Erythroblast (primary cell): ENCODE results near the gene USP50.
"Not testable (repeated sequence)": the region's sequence is repeated elsewhere in the genome, so short reads cannot be mapped to it uniquely, and the experiment has no call there.

ENCODE experiments used
- GATA1 ChIP-seq: IDR thresholded peaks from 2 replicates; pipeline ENCODE4 v1.6.1; 2011; ENCODE audit warnings: low read depth, mild to moderate bottlenecking, control low read depth, low read length, moderate library complexity
- POLR2A ChIP-seq: IDR thresholded peaks from 2 replicates; pipeline ENCODE4 v1.6.1; 2011; ENCODE audit warnings: mild to moderate bottlenecking, low read length

DNA sequence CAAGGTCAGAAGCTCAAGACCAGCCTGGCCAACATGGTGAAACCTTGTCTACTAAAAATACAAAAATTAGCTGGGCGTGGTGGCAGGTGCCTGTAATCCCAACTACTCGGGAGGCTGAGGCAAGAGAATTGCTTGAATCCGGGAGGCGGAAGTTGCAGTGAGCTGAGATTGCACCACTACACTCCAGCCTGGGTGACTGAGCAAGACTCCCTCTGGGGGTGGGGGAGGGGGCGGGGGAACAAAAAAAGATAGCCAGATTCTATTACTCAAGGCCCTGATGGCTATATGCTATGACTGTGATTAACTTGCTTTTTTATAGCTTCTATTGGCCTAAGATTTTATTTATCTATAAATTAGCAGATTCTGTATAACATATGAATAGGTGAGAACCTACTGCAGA lies 27.4 kb upstream of the USP50 start:
- TF ChIP-seq POLR2A, GATA1: not testable (repeated sequence)
